Skin of body (tissue), 2 donors: Measurements from ENCODE around the gene RAD50. TPM values are rescaled to one million over a fixed set of nuclear protein-coding genes. Genes with fewer than 3 reads are reported as not detected.
"Not testable (repeated sequence)": the region's sequence is repeated elsewhere in the genome, so short reads cannot be mapped to it uniquely, and the experiment has no call there.

ENCODE experiments used
- DNase-seq: peaks from one replicate; lab custom pipeline; 2025; lab: John Stamatoyannopoulos, UW
- total RNA-seq: library from RNA; depleted of rRNA; stranded (reverse); fragments of >200 nt; gene quantifications from one replicate; pipeline ENCODE4 v1.2.3, GENCODE V29; 2014

RAD50 gene
- total RNA-seq, 1 donor from 2014 or later = 30.8 TPM

DNA sequence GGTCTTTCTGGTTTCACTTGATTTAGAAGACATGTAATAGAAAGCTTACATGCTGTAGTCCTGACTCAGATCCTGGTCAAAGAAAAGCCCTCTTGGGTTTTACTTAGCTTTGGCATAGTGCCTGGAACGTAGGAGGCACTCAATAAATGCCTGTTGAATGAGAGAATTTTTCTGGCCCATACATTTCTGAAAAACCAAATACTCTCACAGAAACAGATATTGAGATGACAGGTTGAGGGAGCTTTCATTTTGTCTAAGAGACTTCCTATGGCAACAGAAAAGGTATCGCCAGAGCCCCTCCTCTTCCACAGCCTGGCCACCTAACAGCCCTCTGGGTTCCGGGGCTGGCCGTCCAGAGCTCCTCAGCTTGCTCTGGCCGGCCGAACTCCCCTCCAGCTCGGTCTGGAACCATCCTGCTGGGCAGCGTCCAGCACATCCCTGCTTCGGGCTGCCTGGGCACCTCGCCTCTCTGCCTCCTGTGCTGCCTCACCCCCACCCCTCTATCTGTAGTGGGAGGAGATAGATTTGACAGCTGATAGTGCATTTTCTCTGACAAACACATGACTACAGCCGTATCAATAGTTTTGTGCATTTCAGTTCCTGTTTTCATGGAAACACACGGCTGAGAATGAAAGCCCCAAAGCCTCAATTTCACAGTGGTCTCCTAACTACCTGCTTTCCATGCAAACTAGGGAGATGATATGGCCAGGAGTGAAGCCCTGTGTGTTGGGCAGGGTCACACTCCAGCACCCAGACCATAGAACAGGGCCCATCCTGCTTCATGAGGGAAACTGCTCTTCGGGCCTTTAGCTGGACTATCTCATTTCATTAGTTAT is 118.1 kb downstream of the RAD50 start:
- DNase-seq = peak; percentile 8

DNA sequence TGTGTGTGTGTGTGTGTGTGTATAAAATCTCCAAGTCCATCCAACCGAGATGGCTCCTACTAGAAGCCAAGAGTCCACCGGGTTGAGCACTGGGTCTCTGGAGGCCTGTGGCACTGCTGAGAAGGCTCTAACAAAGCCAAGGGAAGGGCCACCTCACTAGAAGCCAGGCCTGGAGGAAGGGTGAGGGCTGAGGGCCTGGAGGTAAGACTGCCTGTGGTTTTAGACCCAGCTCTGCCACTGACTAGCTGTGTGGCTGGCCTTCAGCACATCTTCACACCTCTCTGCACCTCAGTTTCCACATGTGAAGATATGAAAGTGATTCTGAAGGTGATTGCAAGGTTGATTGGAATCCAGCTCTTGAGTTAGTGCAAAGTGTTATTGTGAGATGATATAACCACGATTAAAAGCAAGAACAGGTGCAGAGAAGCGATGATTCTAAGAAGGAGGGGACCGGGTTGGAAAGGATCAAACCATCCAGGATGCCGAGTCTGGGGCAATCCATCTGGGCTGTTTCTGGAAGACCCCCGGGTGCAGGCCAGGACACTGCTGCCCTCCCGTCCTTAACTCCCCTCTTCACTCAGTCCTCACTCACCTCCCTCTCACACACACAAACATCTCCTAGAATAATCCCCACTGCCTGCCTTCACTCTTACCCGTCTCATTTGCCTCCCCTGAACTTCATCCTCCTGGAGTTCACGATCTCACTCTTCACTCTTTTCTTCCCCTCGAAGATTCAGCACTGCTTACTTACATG is 119.3 kb downstream of the RAD50 start:
- no peak for DNase-seq

- DNase-seq = no peak
Observed at GRCh38 chr5:132677191-132677590, 120.4 kb downstream of the RAD50 start.

DNA sequence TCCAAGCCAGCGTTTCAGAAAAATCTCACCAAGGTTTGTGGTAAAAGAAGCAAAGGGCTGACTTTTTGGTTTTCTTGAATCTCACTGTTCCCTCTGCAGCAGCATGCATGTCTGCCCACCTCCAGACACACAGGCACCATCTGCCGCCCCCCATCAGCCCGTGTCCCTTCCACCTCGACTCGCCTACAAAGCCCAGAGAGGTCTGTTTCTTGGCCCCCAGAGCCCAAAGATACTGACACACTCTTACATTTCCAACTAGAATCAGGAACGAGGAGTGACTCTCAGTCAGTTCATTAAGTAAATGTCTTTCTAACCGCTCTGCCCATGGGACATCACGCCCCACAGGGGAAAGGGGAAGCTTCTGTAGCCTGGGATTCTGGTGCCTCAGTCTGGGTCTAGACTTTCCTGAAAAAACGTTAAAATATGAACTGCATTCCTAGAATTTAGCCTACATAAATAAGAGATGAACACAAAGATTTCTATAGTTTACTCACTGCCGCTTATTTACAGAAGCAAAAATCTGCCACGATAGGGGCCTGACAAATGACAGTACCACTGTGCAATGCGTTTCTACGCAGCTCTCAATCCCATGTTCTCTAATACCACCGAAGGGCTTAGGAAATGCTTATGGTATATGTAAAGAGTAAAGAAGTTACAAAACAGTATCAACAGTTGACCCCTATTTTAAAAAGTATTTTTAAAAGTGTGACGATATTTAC is 121.1 kb downstream of the RAD50 start:
- DNase-seq = no peak

DNA sequence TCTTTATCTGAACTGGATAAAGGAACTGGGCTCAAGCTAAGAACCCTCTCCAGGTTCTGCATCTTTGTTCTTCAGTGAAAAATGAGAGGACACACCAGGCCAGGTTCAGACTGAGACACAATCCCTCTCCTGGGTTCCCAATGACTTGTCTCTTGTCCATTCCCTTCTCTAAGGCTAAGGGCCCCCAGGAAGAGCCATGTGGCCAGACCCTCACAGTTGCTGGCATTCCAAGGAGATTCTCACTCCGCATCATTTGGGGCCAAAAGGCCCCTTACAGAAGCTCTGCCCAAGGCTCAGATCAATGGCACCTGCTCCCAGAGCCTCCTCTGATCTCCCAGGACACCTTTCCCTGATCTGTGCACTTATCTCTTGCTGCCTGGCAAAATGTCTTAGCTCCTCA is 122.0 kb downstream of the RAD50 start:
- DNase-seq = no peak

DNA sequence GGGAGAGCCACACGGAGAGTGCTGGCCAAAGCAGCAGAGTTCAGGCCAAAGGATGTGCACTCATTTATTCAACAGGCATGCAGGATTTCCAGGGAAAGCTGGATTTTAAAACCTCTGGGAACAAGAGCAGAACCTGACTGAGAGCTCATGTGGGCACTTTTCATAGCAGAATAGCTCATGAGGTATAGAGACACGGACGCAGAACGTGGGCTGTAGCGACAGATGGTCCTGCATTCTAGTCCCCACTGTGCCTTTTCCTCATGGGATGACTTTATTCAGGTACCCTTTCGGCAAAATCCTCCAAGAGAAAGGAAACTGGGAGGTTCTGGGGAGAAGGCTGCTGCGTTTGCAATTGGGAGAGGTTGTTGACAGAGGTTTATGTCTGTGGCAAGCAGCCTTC is 122.4 kb downstream of the RAD50 start:
- DNase-seq = no peak

- DNase-seq = no peak
Observed at GRCh38 chr5:132679717-132680380, 123.1 kb downstream of the RAD50 start.

DNA sequence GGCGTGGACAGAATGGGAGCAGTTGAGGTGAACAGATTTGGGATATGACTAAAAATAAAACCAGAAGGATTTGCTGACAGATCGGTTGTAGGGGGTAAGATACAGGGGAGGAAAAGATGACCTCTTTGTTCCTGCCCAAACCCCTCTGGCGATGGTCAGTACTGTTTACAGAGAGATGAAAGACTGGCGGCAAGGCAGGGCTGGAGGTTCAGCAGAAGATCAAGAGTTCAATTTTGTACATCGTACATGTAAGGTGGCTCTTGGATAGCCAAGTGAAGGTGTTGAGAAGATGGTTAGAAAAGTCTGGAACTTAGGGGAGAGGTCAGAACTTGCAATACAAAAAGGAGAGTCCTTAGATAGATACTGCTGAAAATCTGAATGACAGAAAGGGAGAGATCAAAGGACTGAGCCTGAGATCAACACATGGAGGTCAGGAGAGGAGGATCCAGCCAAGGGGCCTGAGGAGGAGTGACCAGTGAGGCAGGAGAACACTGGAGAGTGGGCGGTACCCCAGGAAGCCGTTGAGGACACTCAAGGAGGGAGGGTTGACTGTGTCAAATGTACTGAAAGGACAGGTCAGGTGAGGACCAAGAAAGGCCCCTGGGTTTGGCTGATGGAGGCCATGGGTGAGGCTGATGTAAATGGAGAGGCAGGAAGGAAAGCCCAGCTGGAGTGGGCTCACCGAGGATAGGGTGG is 124.2 kb downstream of the RAD50 start:
- no peak for DNase-seq

- DNase-seq = no peak
Observed at GRCh38 chr5:132681476-132681831, 124.7 kb downstream of the RAD50 start.

DNA sequence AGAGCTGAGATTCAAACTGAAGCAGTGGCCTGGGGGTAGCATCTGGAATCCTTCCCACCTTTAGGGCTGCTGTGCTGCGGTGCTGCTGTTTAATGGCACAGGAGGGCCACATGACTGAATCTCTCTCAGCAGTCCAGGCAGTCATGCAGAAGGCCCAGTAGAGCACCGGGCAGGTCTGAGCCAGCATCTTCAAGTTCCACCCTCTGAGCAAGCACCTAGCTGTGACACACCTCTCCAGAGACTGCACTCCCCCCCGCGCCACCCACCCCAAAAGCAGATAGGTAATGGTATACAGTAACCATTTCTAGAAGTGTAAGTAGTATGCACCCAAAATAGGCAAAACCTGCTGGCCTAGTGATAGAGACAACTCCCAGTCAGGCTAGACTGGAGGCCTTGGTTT is 125.2 kb downstream of the RAD50 start:
- no peak for DNase-seq

DNA sequence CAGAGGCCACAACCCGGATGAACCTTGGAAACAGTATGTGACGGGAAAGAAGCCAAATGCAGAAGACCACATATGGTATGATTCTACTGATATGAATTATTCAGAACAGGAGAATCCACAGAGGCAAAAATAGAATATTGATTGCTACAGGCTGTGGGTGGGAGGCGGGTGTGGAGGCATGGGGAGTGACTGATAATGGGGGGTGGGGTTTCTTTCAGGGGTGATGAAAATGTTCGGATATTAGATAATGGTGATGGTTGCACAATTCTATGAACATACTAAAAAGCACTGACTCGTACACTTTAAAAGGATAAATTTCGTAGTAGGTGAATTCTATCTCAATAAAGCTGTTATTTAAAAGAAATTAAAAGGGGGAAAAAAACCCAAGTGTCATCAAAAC is 127.7 kb downstream of the RAD50 start:
- peak; percentile 7 for DNase-seq

- DNase-seq = no peak
Observed at GRCh38 chr5:132684922-132685720, 128.3 kb downstream of the RAD50 start.

GRCh38 chr5:132686193-132686592 is 129.4 kb downstream of the RAD50 start:
- no peak for DNase-seq

- DNase-seq = no peak
Observed at GRCh38 chr5:132687995-132688394, 131.2 kb downstream of the RAD50 start.

DNA sequence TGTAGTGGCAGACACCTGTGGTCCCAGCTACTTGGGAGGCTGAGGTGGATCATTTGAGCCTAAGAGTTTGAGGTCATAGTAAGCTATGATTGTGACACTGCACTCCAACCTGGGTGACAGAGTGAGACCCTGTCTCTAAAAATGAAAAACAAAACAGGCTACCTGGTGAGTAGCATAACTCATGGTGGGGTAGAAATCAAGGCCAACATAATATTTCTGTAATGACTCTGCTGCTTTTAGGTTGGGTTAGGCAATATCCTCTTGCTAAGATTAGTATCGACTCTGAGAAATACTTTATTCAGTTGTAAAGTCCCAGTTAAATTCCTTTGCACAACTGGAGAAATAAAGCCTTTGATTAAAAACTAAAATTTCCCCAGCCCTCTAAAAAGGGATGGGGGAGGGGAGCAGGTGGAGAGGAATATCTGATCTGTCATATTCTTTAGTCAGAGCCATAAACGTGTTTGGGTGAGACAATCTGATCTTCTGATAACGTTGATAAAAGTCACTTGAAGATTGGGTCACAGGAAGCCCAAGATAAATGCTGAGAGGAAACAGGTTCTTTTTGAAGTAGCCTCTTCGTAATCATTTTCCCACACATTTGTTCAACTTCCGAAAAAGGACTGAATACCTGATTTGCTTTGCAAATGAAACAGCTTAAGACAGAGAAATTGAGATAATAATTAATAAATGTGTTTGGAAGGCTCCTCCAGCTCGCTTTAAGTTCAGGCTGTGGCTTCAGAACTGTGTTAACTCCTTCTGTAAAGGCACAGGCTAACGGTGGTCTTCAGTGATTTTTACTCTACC is 132.0 kb downstream of the RAD50 start:
- no peak for DNase-seq

- no peak for DNase-seq
Observed at GRCh38 chr5:132689513-132689912, 132.7 kb downstream of the RAD50 start.

GRCh38 chr5:132690156-132690555 is 133.4 kb downstream of the RAD50 start:
- no peak for DNase-seq

DNA sequence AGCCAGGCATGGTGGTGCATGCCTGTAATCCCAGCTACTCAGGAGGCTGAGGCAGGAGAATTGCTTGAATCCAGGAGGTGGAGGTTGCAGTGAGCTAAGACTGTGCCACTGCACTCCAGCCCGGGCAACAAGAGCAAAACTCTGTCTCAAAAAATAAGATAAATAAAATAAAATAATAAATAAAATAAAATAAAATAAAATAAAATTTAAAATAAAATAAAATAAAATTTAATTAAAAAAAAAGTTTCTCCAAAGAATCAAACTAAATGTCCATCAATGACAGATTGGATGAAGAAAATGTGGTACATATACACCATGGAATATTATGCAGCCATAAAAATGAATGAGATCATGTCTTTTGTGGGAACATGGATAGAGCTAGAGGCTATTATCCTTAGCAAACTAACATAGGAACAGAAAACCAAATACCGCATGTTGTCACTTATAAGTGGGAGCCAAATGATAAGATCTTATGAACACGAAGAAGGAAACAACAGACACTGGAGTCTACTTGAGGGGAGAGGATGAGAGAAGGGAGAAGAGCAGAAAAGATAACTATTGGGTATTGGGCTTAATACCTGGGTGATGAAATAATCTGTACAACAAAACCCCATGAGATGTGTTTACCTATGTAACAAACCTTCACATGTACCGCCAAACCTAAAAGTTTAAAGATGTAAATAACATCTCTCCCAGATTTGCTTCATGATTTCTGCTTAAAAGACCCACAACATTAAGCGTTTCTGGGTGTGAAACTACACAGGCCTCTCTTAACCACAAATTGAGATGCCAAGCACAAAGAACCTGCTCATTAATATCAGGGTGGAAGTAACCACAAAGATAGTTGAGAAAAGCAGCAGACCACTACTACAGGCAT is 135.2 kb downstream of the RAD50 start:
- not testable (repeated sequence) for DNase-seq
